Ishikawa (cell line): ENCODE results near the gene PEX12.

Experiments used
- EP300 ChIP-seq: IDR thresholded peaks from 2 replicates; pipeline ENCODE4 v1.6.1; 2012; ENCODE audit warnings: borderline replicate concordance
- NFIC ChIP-seq: IDR thresholded peaks from 2 replicates; pipeline ENCODE4 v1.6.1; 2012
- RAD21 ChIP-seq: IDR thresholded peaks from 2 replicates; pipeline ENCODE4 v1.6.1; 2012; ENCODE audit warnings: low read depth
- TCF12 ChIP-seq: IDR thresholded peaks from 2 replicates; pipeline ENCODE4 v1.6.1; 2012; ENCODE audit warnings: low read depth
- TEAD4 ChIP-seq: IDR thresholded peaks from 2 replicates; pipeline ENCODE4 v1.6.1; 2012
- YY1 ChIP-seq: IDR thresholded peaks from 2 replicates; pipeline ENCODE4 v1.6.1; 2012; ENCODE audit warnings: low read depth
- ZBTB7A ChIP-seq: IDR thresholded peaks from 2 replicates; pipeline ENCODE4 v1.6.1; 2012; ENCODE audit warnings: low read depth
- TF ChIP-seq, protein P1 (sequence below): IDR thresholded peaks from 2 replicates; pipeline ENCODE4 v1.6.1; 2012
- TF ChIP-seq, protein P2 (sequence below): IDR thresholded peaks from 2 replicates; pipeline ENCODE4 v1.6.1; 2012; ENCODE audit warnings: low read depth, mild to moderate bottlenecking
- TF ChIP-seq, protein P3 (sequence below): IDR thresholded peaks from 2 replicates; pipeline ENCODE4 v1.6.1; 2012

DNA sequence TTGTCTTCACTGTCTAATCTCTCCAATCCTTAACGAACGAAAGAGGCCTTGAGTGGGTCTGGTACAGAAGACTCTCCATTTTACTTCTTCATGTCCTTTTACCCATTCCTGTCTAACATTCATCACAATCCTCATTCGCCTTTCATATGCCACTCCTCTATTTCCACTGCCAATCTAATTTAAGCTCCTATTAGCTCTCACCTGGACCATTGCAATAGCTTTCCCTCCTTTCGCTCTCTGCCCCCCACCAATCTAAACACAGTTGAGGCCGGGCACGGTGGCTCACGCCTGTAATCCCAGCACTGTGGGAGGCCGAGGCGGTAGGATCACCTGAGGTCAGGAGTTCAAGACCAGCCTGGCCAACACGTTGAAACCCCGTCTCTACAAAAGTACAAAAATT is 11.4 kb downstream of the PEX12 start:
- TF ChIP-seq, protein P1, sequence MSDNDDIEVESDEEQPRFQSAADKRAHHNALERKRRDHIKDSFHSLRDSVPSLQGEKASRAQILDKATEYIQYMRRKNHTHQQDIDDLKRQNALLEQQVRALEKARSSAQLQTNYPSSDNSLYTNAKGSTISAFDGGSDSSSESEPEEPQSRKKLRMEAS = no peak
- no peak for TF ChIP-seq TEAD4
- TF ChIP-seq, protein P2, sequence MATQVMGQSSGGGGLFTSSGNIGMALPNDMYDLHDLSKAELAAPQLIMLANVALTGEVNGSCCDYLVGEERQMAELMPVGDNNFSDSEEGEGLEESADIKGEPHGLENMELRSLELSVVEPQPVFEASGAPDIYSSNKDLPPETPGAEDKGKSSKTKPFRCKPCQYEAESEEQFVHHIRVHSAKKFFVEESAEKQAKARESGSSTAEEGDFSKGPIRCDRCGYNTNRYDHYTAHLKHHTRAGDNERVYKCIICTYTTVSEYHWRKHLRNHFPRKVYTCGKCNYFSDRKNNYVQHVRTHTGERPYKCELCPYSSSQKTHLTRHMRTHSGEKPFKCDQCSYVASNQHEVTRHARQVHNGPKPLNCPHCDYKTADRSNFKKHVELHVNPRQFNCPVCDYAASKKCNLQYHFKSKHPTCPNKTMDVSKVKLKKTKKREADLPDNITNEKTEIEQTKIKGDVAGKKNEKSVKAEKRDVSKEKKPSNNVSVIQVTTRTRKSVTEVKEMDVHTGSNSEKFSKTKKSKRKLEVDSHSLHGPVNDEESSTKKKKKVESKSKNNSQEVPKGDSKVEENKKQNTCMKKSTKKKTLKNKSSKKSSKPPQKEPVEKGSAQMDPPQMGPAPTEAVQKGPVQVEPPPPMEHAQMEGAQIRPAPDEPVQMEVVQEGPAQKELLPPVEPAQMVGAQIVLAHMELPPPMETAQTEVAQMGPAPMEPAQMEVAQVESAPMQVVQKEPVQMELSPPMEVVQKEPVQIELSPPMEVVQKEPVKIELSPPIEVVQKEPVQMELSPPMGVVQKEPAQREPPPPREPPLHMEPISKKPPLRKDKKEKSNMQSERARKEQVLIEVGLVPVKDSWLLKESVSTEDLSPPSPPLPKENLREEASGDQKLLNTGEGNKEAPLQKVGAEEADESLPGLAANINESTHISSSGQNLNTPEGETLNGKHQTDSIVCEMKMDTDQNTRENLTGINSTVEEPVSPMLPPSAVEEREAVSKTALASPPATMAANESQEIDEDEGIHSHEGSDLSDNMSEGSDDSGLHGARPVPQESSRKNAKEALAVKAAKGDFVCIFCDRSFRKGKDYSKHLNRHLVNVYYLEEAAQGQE = no peak
- no peak for TF ChIP-seq TCF12
- TF ChIP-seq EP300 = no peak
- no peak for TF ChIP-seq YY1
- TF ChIP-seq NFIC = no peak
- TF ChIP-seq ZBTB7A = no peak
- no peak for TF ChIP-seq RAD21
- TF ChIP-seq, protein P3, sequence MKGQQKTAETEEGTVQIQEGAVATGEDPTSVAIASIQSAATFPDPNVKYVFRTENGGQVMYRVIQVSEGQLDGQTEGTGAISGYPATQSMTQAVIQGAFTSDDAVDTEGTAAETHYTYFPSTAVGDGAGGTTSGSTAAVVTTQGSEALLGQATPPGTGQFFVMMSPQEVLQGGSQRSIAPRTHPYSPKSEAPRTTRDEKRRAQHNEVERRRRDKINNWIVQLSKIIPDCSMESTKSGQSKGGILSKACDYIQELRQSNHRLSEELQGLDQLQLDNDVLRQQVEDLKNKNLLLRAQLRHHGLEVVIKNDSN = no peak
